CD8-positive, alpha-beta memory T cell (primary cell): Measurements from ENCODE around the gene SLC24A4. TPM values are rescaled to one million over a fixed set of nuclear protein-coding genes. Genes with fewer than 3 reads are reported as not detected.

Experiments
- CTCF ChIA-PET: fragments of 350-600 bp; sonication (Branson Sonifier 250); formaldehyde crosslinking; loops from one replicate; lab custom pipeline; 2021; ENCODE audit warnings: antibody characterized with exemption; lab: Charles Lee
- POLR2A ChIA-PET: fragments of 350-600 bp; sonication (Branson Sonifier 250); formaldehyde crosslinking; loops from one replicate; lab custom pipeline; 2021; ENCODE audit warnings: antibody characterized with exemption; lab: Charles Lee
- DNase-seq, 5 donors: peaks; one replicate each; pipeline versions ENCODE4 v3.0.0 to v3.0.0-alpha.2; 2020 to 2022; ENCODE audit warnings: mixed read lengths in 1 of 5
- H3K27ac ChIP-seq: one replicate; pipeline ENCODE4 v1.7.0; 2013; ENCODE audit warnings: low read depth, mild to moderate bottlenecking, low read length, moderate library complexity
- H3K27me3 ChIP-seq: 2 replicates; pipeline ENCODE4 v1.7.0; 2013; ENCODE audit warnings: low read length, mild to moderate bottlenecking; ENCODE audit not compliant: insufficient read depth, poor library complexity, severe bottlenecking
- H3K36me3 ChIP-seq: 2 replicates; pipeline ENCODE4 v1.7.0; 2013; ENCODE audit warnings: mild to moderate bottlenecking, low read length, moderate library complexity; ENCODE audit not compliant: insufficient read depth
- H3K4me1 ChIP-seq: 2 replicates; pipeline ENCODE4 v1.7.0; 2013; ENCODE audit warnings: mild to moderate bottlenecking, low read length, moderate library complexity; ENCODE audit not compliant: insufficient read depth
- H3K4me3 ChIP-seq: 2 replicates; pipeline ENCODE4 v1.7.0; 2013; ENCODE audit warnings: mild to moderate bottlenecking, low read length
- H3K9me3 ChIP-seq: 2 replicates; pipeline ENCODE4 v1.7.0; 2013; ENCODE audit warnings: mild to moderate bottlenecking, low read length
- H3K27ac Mint-ChIP-seq, 8 donors: one replicate each; pipeline ENCODE4 v1.8.0; 2020 to 2021; ENCODE audit warnings: mixed read lengths in 8 of 8, mild to moderate bottlenecking in 6 of 8, inconsistent platforms in 3 of 8, moderate library complexity in 3 of 8
- H3K27me3 Mint-ChIP-seq, 2 donors: one replicate each; pipeline ENCODE4 v1.8.0; 2020 to 2021; ENCODE audit warnings: mixed read lengths in 2 of 2, mild to moderate bottlenecking in 1 of 2, moderate library complexity in 1 of 2
- H3K36me3 Mint-ChIP-seq, 3 donors: one replicate each; pipeline ENCODE4 v1.8.0; 2020 to 2021; ENCODE audit warnings: mixed read lengths in 3 of 3, inconsistent platforms in 1 of 3, mild to moderate bottlenecking in 1 of 3
- H3K4me1 Mint-ChIP-seq, 3 donors: one replicate each; pipeline ENCODE4 v1.8.0; 2020 to 2021; ENCODE audit warnings: mixed read lengths in 3 of 3, inconsistent platforms in 1 of 3, mild to moderate bottlenecking in 1 of 3
- H3K4me3 Mint-ChIP-seq, 7 donors: one replicate each; pipeline ENCODE4 v1.8.0; 2020 to 2021; ENCODE audit warnings: mixed read lengths in 7 of 7, mild to moderate bottlenecking in 6 of 7, moderate library complexity in 4 of 7, inconsistent platforms in 2 of 7
- H3K9me3 Mint-ChIP-seq, 5 donors: one replicate each; pipeline ENCODE4 v1.8.0; 2020 to 2022; ENCODE audit warnings: mixed read lengths in 5 of 5, mild to moderate bottlenecking in 3 of 5, moderate library complexity in 2 of 5, inconsistent platforms in 1 of 5
- polyA plus RNA-seq: library from polyadenylated mRNA; unstranded; fragments of 300-500 nt; fragmentation: Illumina TruSeq; gene quantifications from one replicate; pipeline ENCODE4 v1.2.3, GENCODE V29; 2021
- total RNA-seq, 2 experiments: library from RNA; stranded (reverse); gene quantifications; one replicate each; pipeline ENCODE4 v1.2.3, GENCODE V29; 2021

The SLC24A4 gene
- total and polyA plus RNA-seq, 3 experiments from 2014 or later, result 0.04 TPM; not detected in 2

GRCh38 chr14:92391726-92392125, 68.8 kb downstream of the SLC24A4 start:
- Mint-ChIP-seq H3K27ac (no peak overlapping the region), H3K36me3 (no peaks in the 10 kb centered on the region), H3K27me3 (peaks cover 7 to 10% of the 10 kb centered on the region in 2 donors), H3K4me1 (peaks cover 0 to 5% (median 2%) of the 10 kb centered on the region in 3 donors), H3K4me3 (no peak overlapping the region), H3K9me3 (no peaks in the 10 kb centered on the region)
- Histone ChIP-seq H3K4me3 (no peak overlapping the region), H3K27me3 (no peaks in the 10 kb centered on the region), H3K9me3 (no peaks in the 10 kb centered on the region), H3K4me1 (no peaks in the 10 kb centered on the region), H3K36me3 (no peaks in the 10 kb centered on the region), H3K27ac (no peak overlapping the region)
- ChIA-PET POLR2A (no interaction called here), CTCF (no interaction called here)
- DNase-seq, result no peak

DNA sequence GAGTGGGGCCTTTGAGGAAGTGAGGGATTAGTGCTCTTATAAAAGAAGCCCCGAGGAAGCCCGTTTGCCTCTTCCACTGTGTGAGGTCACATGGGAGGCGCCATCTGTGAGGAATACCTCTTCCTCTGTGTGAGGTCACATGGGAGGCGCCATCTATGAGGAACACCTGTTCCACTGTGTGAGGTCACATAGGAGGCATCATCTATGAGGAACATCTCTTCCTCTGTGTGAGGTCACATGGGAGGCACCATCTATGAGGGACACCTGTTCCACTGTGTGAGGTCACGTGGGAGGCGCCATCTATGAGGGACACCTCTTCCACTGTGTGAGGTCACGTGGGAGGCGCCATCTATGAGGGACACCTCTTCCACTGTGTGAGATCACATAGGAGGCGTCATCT, 69.7 kb downstream of the SLC24A4 start:
- H3K4me3 ChIP-seq, result no peak overlapping the region
- peaks cover 0 to 5% (median 2%) of the 10 kb centered on the region in 3 donors for H3K4me1 Mint-ChIP-seq
- H3K4me3 Mint-ChIP-seq, result no peak overlapping the region
- no peaks in the 10 kb centered on the region for H3K36me3 ChIP-seq
- ChIA-PET CTCF (interaction anchor here (0.9 kb wide), 1 partner anchor 9 kb away, joined by 3 read pairs; no protein-coding TSS in a partner anchor), POLR2A (interaction anchor here (0.7 kb wide), 1 partner anchor 227 kb away, joined by 5 read pairs; no protein-coding TSS in a partner anchor)
- no peaks in the 10 kb centered on the region for H3K4me1 ChIP-seq
- no peaks in the 10 kb centered on the region for H3K36me3 Mint-ChIP-seq
- no peaks in the 10 kb centered on the region for H3K9me3 ChIP-seq
- DNase-seq, result no peak
- H3K27me3 ChIP-seq, result no peaks in the 10 kb centered on the region
- no peak overlapping the region for H3K27ac Mint-ChIP-seq
- peaks cover 13 to 14% of the 10 kb centered on the region in 2 donors for H3K27me3 Mint-ChIP-seq
- no peak overlapping the region for H3K27ac ChIP-seq
- no peaks in the 10 kb centered on the region for H3K9me3 Mint-ChIP-seq

- H3K9me3 Mint-ChIP-seq, result peaks cover 0 to 2% (median under 1%) of the 10 kb centered on the region in 5 donors
- Histone ChIP-seq H3K27me3 (no peaks in the 10 kb centered on the region), H3K4me1 (no peaks in the 10 kb centered on the region), H3K9me3 (no peaks in the 10 kb centered on the region), H3K36me3 (no peaks in the 10 kb centered on the region), H3K4me3 (no peak overlapping the region), H3K27ac (no peak overlapping the region)
- peaks cover 14 to 25% of the 10 kb centered on the region in 2 donors for H3K27me3 Mint-ChIP-seq
- no peak overlapping the region for H3K4me3 Mint-ChIP-seq
- no peaks in the 10 kb centered on the region for H3K4me1 Mint-ChIP-seq
- peaks cover 0 to 2% (median 0%) of the 10 kb centered on the region in 3 donors for H3K36me3 Mint-ChIP-seq
- DNase-seq, result no peak
- no peak overlapping the region for H3K27ac Mint-ChIP-seq
- POLR2A ChIA-PET, result no interaction called here
- CTCF ChIA-PET, result no interaction called here
Measured at GRCh38 chr14:92397150-92397952, 74.4 kb downstream of the SLC24A4 start.

GRCh38 chr14:92397953-92398564, 75.1 kb downstream of the SLC24A4 start:
- Histone ChIP-seq H3K27me3 (no peaks in the 10 kb centered on the region), H3K36me3 (no peaks in the 10 kb centered on the region), H3K27ac (no peak overlapping the region), H3K4me1 (no peaks in the 10 kb centered on the region), H3K9me3 (no peaks in the 10 kb centered on the region), H3K4me3 (no peak overlapping the region)
- peaks cover 0 to 5% (median 2%) of the 10 kb centered on the region in 5 donors for H3K9me3 Mint-ChIP-seq
- H3K36me3 Mint-ChIP-seq, result peaks cover 0 to 5% (median 0%) of the 10 kb centered on the region in 3 donors
- POLR2A ChIA-PET, result no interaction called here
- no peaks in the 10 kb centered on the region for H3K4me1 Mint-ChIP-seq
- peaks cover 14 to 27% of the 10 kb centered on the region in 2 donors for H3K27me3 Mint-ChIP-seq
- CTCF ChIA-PET, result no interaction called here
- H3K4me3 Mint-ChIP-seq, result no peak overlapping the region
- no peak for DNase-seq
- H3K27ac Mint-ChIP-seq, result no peak overlapping the region

- POLR2A ChIA-PET, result no interaction called here
- Mint-ChIP-seq H3K36me3 (peaks cover 0 to 5% (median 0%) of the 10 kb centered on the region in 3 donors), H3K9me3 (peaks cover 0 to 5% (median 2%) of the 10 kb centered on the region in 5 donors), H3K27ac (peak overlapping the region in 1 of 8 donors; percentile 14), H3K4me3 (no peak overlapping the region), H3K27me3 (peaks cover 14 to 27% of the 10 kb centered on the region in 2 donors), H3K4me1 (no peaks in the 10 kb centered on the region)
- no peak overlapping the region for H3K4me3 ChIP-seq
- no peaks in the 10 kb centered on the region for H3K4me1 ChIP-seq
- CTCF ChIA-PET, result no interaction called here
- DNase-seq, result no peak
- H3K9me3 ChIP-seq, result no peaks in the 10 kb centered on the region
- no peaks in the 10 kb centered on the region for H3K27me3 ChIP-seq
- H3K27ac ChIP-seq, result no peak overlapping the region
- no peaks in the 10 kb centered on the region for H3K36me3 ChIP-seq
Measured at GRCh38 chr14:92398888-92399636, 76.1 kb downstream of the SLC24A4 start.

- peak overlapping the region in 1 of 8 donors; percentile 58 for H3K27ac Mint-ChIP-seq
- H3K4me3 Mint-ChIP-seq, result no peak overlapping the region
- H3K27me3 Mint-ChIP-seq, result peaks cover 11 to 27% of the 10 kb centered on the region in 2 donors
- no peaks in the 10 kb centered on the region for H3K4me1 Mint-ChIP-seq
- ChIA-PET CTCF (no interaction called here), POLR2A (no interaction called here)
- Histone ChIP-seq H3K27me3 (no peaks in the 10 kb centered on the region), H3K27ac (no peak overlapping the region), H3K9me3 (no peaks in the 10 kb centered on the region), H3K4me1 (no peaks in the 10 kb centered on the region), H3K4me3 (no peak overlapping the region), H3K36me3 (no peaks in the 10 kb centered on the region)
- no peak for DNase-seq
- H3K36me3 Mint-ChIP-seq, result peaks cover 0 to 5% (median 0%) of the 10 kb centered on the region in 3 donors
- peaks cover 0 to 10% (median 4%) of the 10 kb centered on the region in 5 donors for H3K9me3 Mint-ChIP-seq
Measured at GRCh38 chr14:92400579-92401444, 77.8 kb downstream of the SLC24A4 start.

GRCh38 chr14:92401561-92401960, 78.6 kb downstream of the SLC24A4 start:
- Mint-ChIP-seq H3K36me3 (peaks cover 0 to 5% (median 0%) of the 10 kb centered on the region in 3 donors), H3K9me3 (peaks cover 0 to 13% (median 4%) of the 10 kb centered on the region in 5 donors), H3K27me3 (peaks cover 11 to 22% of the 10 kb centered on the region in 2 donors), H3K4me3 (no peak overlapping the region), H3K4me1 (no peaks in the 10 kb centered on the region), H3K27ac (no peak overlapping the region)
- no peak for DNase-seq
- Histone ChIP-seq H3K27ac (no peak overlapping the region), H3K9me3 (no peaks in the 10 kb centered on the region), H3K4me3 (no peak overlapping the region), H3K4me1 (no peaks in the 10 kb centered on the region), H3K36me3 (no peaks in the 10 kb centered on the region), H3K27me3 (no peaks in the 10 kb centered on the region)
- POLR2A ChIA-PET, result no interaction called here
- CTCF ChIA-PET, result no interaction called here
